ENCODE results near the gene ZBTB32.

DNA sequence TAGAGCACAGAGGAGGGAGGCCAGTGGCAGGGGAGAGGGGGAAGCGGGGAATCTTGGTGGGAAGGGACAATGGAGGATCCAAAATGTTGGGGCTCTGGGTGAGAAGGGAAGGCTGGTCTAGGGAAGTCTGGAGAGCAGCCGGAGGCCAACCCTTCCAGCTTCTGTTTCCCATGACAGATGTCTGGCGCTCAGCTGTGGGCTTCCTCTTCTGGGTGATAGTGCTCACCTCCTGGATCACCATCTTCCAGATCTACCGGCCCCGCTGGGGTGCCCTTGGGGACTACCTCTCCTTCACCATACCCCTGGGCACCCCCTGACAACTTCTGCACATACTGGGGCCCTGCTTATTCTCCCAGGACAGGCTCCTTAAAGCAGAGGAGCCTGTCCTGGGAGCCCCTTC is 42.2 kb downstream of the ZBTB32 start:
- TF ChIP-seq, protein P1, sequence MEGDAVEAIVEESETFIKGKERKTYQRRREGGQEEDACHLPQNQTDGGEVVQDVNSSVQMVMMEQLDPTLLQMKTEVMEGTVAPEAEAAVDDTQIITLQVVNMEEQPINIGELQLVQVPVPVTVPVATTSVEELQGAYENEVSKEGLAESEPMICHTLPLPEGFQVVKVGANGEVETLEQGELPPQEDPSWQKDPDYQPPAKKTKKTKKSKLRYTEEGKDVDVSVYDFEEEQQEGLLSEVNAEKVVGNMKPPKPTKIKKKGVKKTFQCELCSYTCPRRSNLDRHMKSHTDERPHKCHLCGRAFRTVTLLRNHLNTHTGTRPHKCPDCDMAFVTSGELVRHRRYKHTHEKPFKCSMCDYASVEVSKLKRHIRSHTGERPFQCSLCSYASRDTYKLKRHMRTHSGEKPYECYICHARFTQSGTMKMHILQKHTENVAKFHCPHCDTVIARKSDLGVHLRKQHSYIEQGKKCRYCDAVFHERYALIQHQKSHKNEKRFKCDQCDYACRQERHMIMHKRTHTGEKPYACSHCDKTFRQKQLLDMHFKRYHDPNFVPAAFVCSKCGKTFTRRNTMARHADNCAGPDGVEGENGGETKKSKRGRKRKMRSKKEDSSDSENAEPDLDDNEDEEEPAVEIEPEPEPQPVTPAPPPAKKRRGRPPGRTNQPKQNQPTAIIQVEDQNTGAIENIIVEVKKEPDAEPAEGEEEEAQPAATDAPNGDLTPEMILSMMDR (IDR thresholded peaks at IDR 0.05) = no peak
- TF ChIP-seq POLR2AphosphoS5 (IDR thresholded peaks at IDR 0.05; ENCODE audit: low read depth, low read length) = no peak
